Prostate gland (tissue), 2 donors: Measurements from ENCODE around the gene HOXA5. TPM values are rescaled to one million over a fixed set of nuclear protein-coding genes. Genes with fewer than 3 reads are reported as not detected.

Source experiments
- DNase-seq: peaks from one replicate; pipeline ENCODE4 v3.0.0-alpha.2; 2019; ENCODE audit warnings: low spot score
- H3K27ac ChIP-seq, 2 donors: fragments of 200-600 bp; sonication (generic); 2 replicates each; pipeline ENCODE4 v1.5.1; 2017 to 2019
- H3K27me3 ChIP-seq: fragments of 200-600 bp; sonication (generic); replicated peaks from 2 replicates; pipeline ENCODE4 v1.5.1; 2019; ENCODE audit not compliant: insufficient read depth
- H3K36me3 ChIP-seq, 2 donors: fragments of 200-600 bp; sonication (generic); 1 replicate in 1 of 2; 2 replicates in 1 of 2; pipeline versions ENCODE4 v1.5.1 to v1.8.1; 2017 to 2019
- H3K4me1 ChIP-seq: fragments of 200-600 bp; sonication (generic); replicated peaks from 2 replicates; pipeline ENCODE4 v1.5.1; 2019
- H3K4me3 ChIP-seq, 2 donors: fragments of 200-600 bp; sonication (generic); 2 replicates each; pipeline ENCODE4 v1.5.1; 2017 to 2019
- H3K9me3 ChIP-seq: fragments of 200-600 bp; sonication (generic); 2 replicates; pipeline ENCODE4 v1.5.1; 2017
- CTCF ChIP-seq, 4 experiments: fragments of 200-600 bp in 2 of 4; fragments of 450-650 bp in 2 of 4; sonication (generic) in 2 of 4; IDR thresholded peaks; 1 replicate in 3 of 4; 2 replicates in 1 of 4; pipeline ENCODE4 v1.5.1; 2016 to 2019; ENCODE audit warnings: antibody characterized with exemption in 4 of 4, mild to moderate bottlenecking in 2 of 4, moderate library complexity in 2 of 4
- POLR2A ChIP-seq: fragments of 450-650 bp; IDR thresholded peaks from one replicate; pipeline ENCODE4 v1.6.1; 2016; ENCODE audit warnings: antibody characterized with exemption, mild to moderate bottlenecking
- POLR2AphosphoS5 ChIP-seq: sonication (generic); formaldehyde crosslinking; IDR thresholded peaks from one replicate; pipeline ENCODE4 v1.6.1; 2017; ENCODE audit warnings: antibody characterized with exemption
- WGBS: methylation state at CpG from one replicate; pipeline ENCODE4 v1.1.5; 2018; 5-methylcytosine and 5-hydroxymethylcytosine counted together
- intact Hi-C: fragments of 100-400 bp; cut with DNase I; formaldehyde crosslinking; loops from one replicate; pipeline ENCODE4 v1.14.2; 2022
- total RNA-seq, 2 donors: library from RNA; depleted of rRNA; stranded (reverse); fragments of >200 nt; gene quantifications; one replicate each; pipeline ENCODE4 v1.1.0, GENCODE V29; 2016

Gene HOXA5
- total RNA-seq, 2 donors from 2014 or later = 3.7 to 12.9 TPM

- H3K36me3 ChIP-seq = no peaks in the 10 kb centered on the region
- no peaks in the 10 kb centered on the region for H3K27me3 ChIP-seq
- H3K27ac ChIP-seq = peak overlapping the region; percentile 96
- no peaks in the 10 kb centered on the region for H3K4me1 ChIP-seq
- intact Hi-C loops = no loop called here
- WGBS = 13% methylated on average over 12 of the region's 12 CpGs
- no peak for DNase-seq
- H3K4me3 ChIP-seq = peak overlapping the region; percentile 61 to 80
- no peaks in the 10 kb centered on the region for H3K9me3 ChIP-seq
- TF ChIP-seq CTCF (IDR thresholded peaks at IDR 0.05) = no peak
- TF ChIP-seq POLR2AphosphoS5 = no peak
- TF ChIP-seq POLR2A = no peak
These were observed 20.5 kb upstream of the HOXA5 start for GRCh38 chr7:27164045-27164366.

GRCh38 chr7:27163288-27164044 is 20.0 kb upstream of the HOXA5 start:
- 30% methylated on average over 24 of the region's 24 CpGs for WGBS
- H3K36me3 ChIP-seq = no peaks in the 10 kb centered on the region

GRCh38 chr7:27162561-27163287 is 19.2 kb upstream of the HOXA5 start:
- H3K27ac ChIP-seq = peak overlapping the region; percentile 96
- no peak for TF ChIP-seq POLR2A
- H3K36me3 ChIP-seq = no peaks in the 10 kb centered on the region
- H3K4me1 ChIP-seq = no peaks in the 10 kb centered on the region
- H3K27me3 ChIP-seq = no peaks in the 10 kb centered on the region
- H3K4me3 ChIP-seq = peak overlapping the region; percentile 61 to 80
- 28% methylated on average over 7 of the region's 7 CpGs for WGBS
- DNase-seq = no peak
- intact Hi-C loops = no loop called here
- no peaks in the 10 kb centered on the region for H3K9me3 ChIP-seq

More at GRCh38 chr7:27163288-27164044, 20.0 kb upstream of the HOXA5 start:
- no peak for DNase-seq
- peak overlapping the region; percentile 96 for H3K27ac ChIP-seq
- H3K27me3 ChIP-seq = no peaks in the 10 kb centered on the region
- TF ChIP-seq CTCF (IDR thresholded peaks at IDR 0.05) (no peak), POLR2A (no peak), POLR2AphosphoS5 (no peak)
- peak overlapping the region; percentile 61 to 80 for H3K4me3 ChIP-seq
- H3K4me1 ChIP-seq = no peaks in the 10 kb centered on the region
- H3K9me3 ChIP-seq = no peaks in the 10 kb centered on the region
- intact Hi-C loops = no loop called here

- TF ChIP-seq POLR2AphosphoS5 (no peak), POLR2A (no peak), CTCF (IDR thresholded peaks at IDR 0.05) (peak in 1 of 4 experiments; percentile 2)
- H3K4me3 ChIP-seq = peak overlapping the region; percentile 61 to 80
- no peak for DNase-seq
- no peaks in the 10 kb centered on the region for H3K9me3 ChIP-seq
- WGBS = 40% methylated on average over 28 of the region's 30 CpGs
- H3K4me1 ChIP-seq = no peaks in the 10 kb centered on the region
- intact Hi-C loops = loop anchor here (1.0 to 2.0 kb wide), 2 partner anchors 476 to 791 kb away; no protein-coding TSS in a partner anchor
- no peaks in the 10 kb centered on the region for H3K27me3 ChIP-seq
- H3K27ac ChIP-seq = peak overlapping the region; percentile 73 to 96
- no peaks in the 10 kb centered on the region for H3K36me3 ChIP-seq
These were observed 18.5 kb upstream of the HOXA5 start for GRCh38 chr7:27161721-27162560.

GRCh38 chr7:27161214-27161720 is 17.8 kb upstream of the HOXA5 start:
- 4% methylated on average over 26 of the region's 27 CpGs for WGBS
- intact Hi-C loops = loop anchor here (1.0 to 2.0 kb wide), 2 partner anchors 475 to 790 kb away; no protein-coding TSS in a partner anchor
- TF ChIP-seq CTCF (IDR thresholded peaks at IDR 0.05) (peak in 1 of 4 experiments; percentile 4), POLR2AphosphoS5 (no peak), POLR2A (no peak)
- Histone ChIP-seq H3K27ac (peak overlapping the region; percentile 73 to 96), H3K4me1 (no peaks in the 10 kb centered on the region), H3K4me3 (peak overlapping the region; percentile 61 to 80), H3K27me3 (no peaks in the 10 kb centered on the region), H3K36me3 (no peaks in the 10 kb centered on the region), H3K9me3 (no peaks in the 10 kb centered on the region)
- DNase-seq = no peak
